NCI-H2227 treated with DMSO at 0.1 percent for 48 hours (cell line): ENCODE data around the gene PFDN1.

Experiments
- DNase-seq: peaks from one replicate; lab custom pipeline; 2025; lab: John Stamatoyannopoulos, UW

Gene PFDN1

GRCh38 chr5:140258873-140259272, 44.0 kb downstream of the PFDN1 start:
- no peak for DNase-seq

GRCh38 chr5:140258016-140258415, 44.9 kb downstream of the PFDN1 start:
- DNase-seq, result no peak

- DNase-seq, result no peak
Measured at GRCh38 chr5:140256726-140257125, 46.2 kb downstream of the PFDN1 start.

- DNase-seq, result no peak
Measured at GRCh38 chr5:140255460-140256157, 47.3 kb downstream of the PFDN1 start.

- no peak for DNase-seq
Measured at GRCh38 chr5:140253985-140254384, 48.9 kb downstream of the PFDN1 start.

- no peak for DNase-seq
Measured at GRCh38 chr5:140252470-140253126, 50.3 kb downstream of the PFDN1 start.

- DNase-seq, result no peak
Measured at GRCh38 chr5:140251527-140251973, 51.4 kb downstream of the PFDN1 start.

- no peak for DNase-seq
Measured at GRCh38 chr5:140250386-140250785, 52.5 kb downstream of the PFDN1 start.

GRCh38 chr5:140249536-140249935, 53.4 kb downstream of the PFDN1 start:
- DNase-seq, result no peak

GRCh38 chr5:140248414-140248813, 54.5 kb downstream of the PFDN1 start:
- no peak for DNase-seq

- no peak for DNase-seq
Measured at GRCh38 chr5:140246378-140247122, 56.4 kb downstream of the PFDN1 start.

- DNase-seq, result no peak
Measured at GRCh38 chr5:140245926-140246325, 57.0 kb downstream of the PFDN1 start.

GRCh38 chr5:140245341-140245740, 57.6 kb downstream of the PFDN1 start:
- no peak for DNase-seq

- DNase-seq, result peak; percentile 31
Measured at GRCh38 chr5:140244525-140245025, 58.3 kb downstream of the PFDN1 start.

- no peak for DNase-seq
Measured at GRCh38 chr5:140243706-140244250, 59.1 kb downstream of the PFDN1 start.

GRCh38 chr5:140242890-140243585, 59.9 kb downstream of the PFDN1 start:
- DNase-seq, result no peak

GRCh38 chr5:140242099-140242498, 60.8 kb downstream of the PFDN1 start:
- DNase-seq, result no peak

- peak; percentile 60 for DNase-seq
Measured at GRCh38 chr5:140240987-140241706, 61.8 kb downstream of the PFDN1 start.

- DNase-seq, result no peak
Measured at GRCh38 chr5:140239939-140240700, 62.8 kb downstream of the PFDN1 start.

GRCh38 chr5:140239461-140239860, 63.4 kb downstream of the PFDN1 start:
- no peak for DNase-seq
